ENCODE data around the gene ZNF785. TPM values are rescaled to one million over a fixed set of nuclear protein-coding genes. Genes with fewer than 3 reads are reported as not detected.

ZNF785 gene
- total and polyA plus RNA-seq, 2 experiments from 2014 or later, result 4.9 to 7.1 TPM

GRCh38 chr16:30566531-30566930, 19.0 kb downstream of the ZNF785 start (continued):
- TF ChIP-seq ZNF462 (CRISPR knock-in tag; IDR thresholded peaks at IDR 0.05), result no peak
- no peak for TF ChIP-seq EZH2 (IDR thresholded peaks at IDR 0.05; ENCODE audit: low read depth, unreplicated experiment)
- TF ChIP-seq EZH2phosphoT487 (IDR thresholded peaks at IDR 0.05; ENCODE audit: unreplicated experiment), result no peak
- no peak for TF ChIP-seq JUNB (IDR thresholded peaks at IDR 0.05; ENCODE audit: unreplicated experiment)
- TF ChIP-seq, protein P1, sequence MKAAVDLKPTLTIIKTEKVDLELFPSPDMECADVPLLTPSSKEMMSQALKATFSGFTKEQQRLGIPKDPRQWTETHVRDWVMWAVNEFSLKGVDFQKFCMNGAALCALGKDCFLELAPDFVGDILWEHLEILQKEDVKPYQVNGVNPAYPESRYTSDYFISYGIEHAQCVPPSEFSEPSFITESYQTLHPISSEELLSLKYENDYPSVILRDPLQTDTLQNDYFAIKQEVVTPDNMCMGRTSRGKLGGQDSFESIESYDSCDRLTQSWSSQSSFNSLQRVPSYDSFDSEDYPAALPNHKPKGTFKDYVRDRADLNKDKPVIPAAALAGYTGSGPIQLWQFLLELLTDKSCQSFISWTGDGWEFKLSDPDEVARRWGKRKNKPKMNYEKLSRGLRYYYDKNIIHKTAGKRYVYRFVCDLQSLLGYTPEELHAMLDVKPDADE (IDR thresholded peaks at IDR 0.05), result no peak
- no peak for TF ChIP-seq POLR2AphosphoS5 (IDR thresholded peaks at IDR 0.05; ENCODE audit: low read depth)

DNA sequence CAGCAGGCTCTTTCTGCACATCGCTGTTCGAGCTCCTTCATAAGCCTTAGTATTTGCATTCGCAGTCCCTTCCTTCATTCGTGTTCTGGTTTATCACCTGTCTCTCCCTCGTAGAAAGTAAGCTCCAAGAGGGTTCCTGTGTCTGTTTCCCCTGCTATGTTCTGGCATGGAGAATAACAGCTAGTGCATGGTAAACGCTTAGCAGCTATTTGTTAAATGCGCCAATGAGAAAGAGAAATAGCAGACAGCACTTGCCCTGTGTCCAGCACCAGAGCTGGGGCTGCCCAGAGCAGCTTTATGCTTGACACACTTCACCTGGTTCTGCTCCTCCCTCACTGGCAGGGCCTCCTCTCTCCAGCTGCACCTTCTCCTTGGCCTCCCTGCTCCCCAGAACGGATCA, 19.5 kb downstream of the ZNF785 start:
- Histone ChIP-seq H3F3A (replicated peaks; ENCODE audit: low read depth) (0 out of 2 replicates have a peak, but pooled peaks cover 5% of the 10 kb centered on the region), H4K20me1 (replicated peaks; ENCODE audit: insufficient read depth) (no peaks in the 10 kb centered on the region), H3K9me2 (ENCODE audit: insufficient read depth) (no peaks in the 10 kb centered on the region), H3K4me1 (ENCODE audit: insufficient read depth) (peaks cover 21% of the 10 kb centered on the region), H3K36me3 (ENCODE audit: insufficient read depth) (no peaks in the 10 kb centered on the region), H3K27me3 (ENCODE audit: insufficient read depth) (no peaks in the 10 kb centered on the region), H3K27ac (ENCODE audit: low read depth) (no peak overlapping the region), H3K4me3 (no peak overlapping the region), H2AFZ (no peak overlapping the region), H3K4me2 (no peak overlapping the region), H3K79me2 (replicated peaks; ENCODE audit: insufficient read depth) (no peaks in the 10 kb centered on the region)
- H3K36me3 Mint-ChIP-seq (ENCODE audit: low read depth), result no peaks in the 10 kb centered on the region
- no peak overlapping the region for H3K27ac Mint-ChIP-seq
- no peak for ATAC-seq
- H3K4me3 Mint-ChIP-seq, result no peak overlapping the region
- H3K27me3 Mint-ChIP-seq (ENCODE audit: insufficient read depth, low read depth, poor library complexity), result peaks cover 16% of the 10 kb centered on the region
- H3K4me1 Mint-ChIP-seq, result peaks cover 16% of the 10 kb centered on the region
- DNase-seq (ENCODE audit: low spot score), result no peak
- H3K9me3 Mint-ChIP-seq, result no peaks in the 10 kb centered on the region; the same call in 2 of the 3 replicates
- TF ChIP-seq CREB1 (CRISPR knock-in tag; IDR thresholded peaks at IDR 0.05; ENCODE audit: low read depth) (no peak), NANOG (IDR thresholded peaks at IDR 0.05; ENCODE audit: borderline replicate concordance) (no peak), ZNF331 (CRISPR knock-in tag; IDR thresholded peaks at IDR 0.05; ENCODE audit: low read depth) (no peak), JUNB (IDR thresholded peaks at IDR 0.05; ENCODE audit: unreplicated experiment) (no peak), EZH2 (IDR thresholded peaks at IDR 0.05; ENCODE audit: low read depth, unreplicated experiment) (no peak), CTCF (conservative IDR thresholded peaks at IDR 0.05; ENCODE audit: low read depth in 2 of 2) (no peak), EZH2phosphoT487 (IDR thresholded peaks at IDR 0.05; ENCODE audit: unreplicated experiment) (no peak), ZNF114 (CRISPR knock-in tag; IDR thresholded peaks at IDR 0.05) (no peak), STAT1 (IDR thresholded peaks at IDR 0.05; ENCODE audit: unreplicated experiment) (no peak)
- TF ChIP-seq, protein P1 (IDR thresholded peaks at IDR 0.05), result no peak
